ENCODE measurements around the gene ALDH7A1. TPM values are rescaled to one million over a fixed set of nuclear protein-coding genes. Genes with fewer than 3 reads are reported as not detected.
"Not testable (repeated sequence)": the region's sequence is repeated elsewhere in the genome, so short reads cannot be mapped to it uniquely, and the experiment has no call there.

The ALDH7A1 gene
- total RNA-seq, 2 experiments from 2014 or later, result 15.4 to 16.9 TPM

DNA sequence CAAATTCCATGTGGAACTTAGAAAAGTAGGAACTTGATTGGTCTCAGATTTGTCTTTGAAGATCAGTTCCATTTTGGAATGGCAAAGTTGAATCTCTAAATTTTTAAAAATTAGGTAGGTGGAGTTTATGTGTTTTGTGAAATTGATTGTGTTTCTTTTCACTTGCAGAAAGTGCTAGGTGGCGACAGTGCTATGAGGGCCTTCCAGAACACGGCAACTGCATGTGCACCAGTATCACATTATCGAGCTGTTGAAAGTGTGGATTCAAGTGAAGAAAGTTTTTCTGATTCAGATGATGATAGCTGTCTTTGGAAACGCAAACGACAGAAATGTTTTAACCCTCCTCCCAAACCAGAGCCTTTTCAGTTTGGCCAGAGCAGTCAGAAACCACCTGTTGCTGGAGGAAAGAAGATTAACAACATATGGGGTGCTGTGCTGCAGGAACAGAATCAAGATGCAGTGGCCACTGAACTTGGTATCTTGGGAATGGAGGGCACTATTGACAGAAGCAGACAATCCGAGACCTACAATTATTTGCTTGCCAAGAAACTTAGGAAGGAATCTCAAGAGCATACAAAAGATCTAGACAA lies 8.5 kb upstream of the ALDH7A1 start:
- Mint-ChIP-seq H3K9me3 (peaks cover 8% of the 10 kb centered on the region), H3K36me3 (peaks cover 26% of the 10 kb centered on the region), H3K27ac (no peak overlapping the region), H3K4me1 (peaks cover 40% of the 10 kb centered on the region), H3K4me3 (no peak overlapping the region), H3K27me3 (no peaks in the 10 kb centered on the region)
- no peak for DNase-seq

DNA sequence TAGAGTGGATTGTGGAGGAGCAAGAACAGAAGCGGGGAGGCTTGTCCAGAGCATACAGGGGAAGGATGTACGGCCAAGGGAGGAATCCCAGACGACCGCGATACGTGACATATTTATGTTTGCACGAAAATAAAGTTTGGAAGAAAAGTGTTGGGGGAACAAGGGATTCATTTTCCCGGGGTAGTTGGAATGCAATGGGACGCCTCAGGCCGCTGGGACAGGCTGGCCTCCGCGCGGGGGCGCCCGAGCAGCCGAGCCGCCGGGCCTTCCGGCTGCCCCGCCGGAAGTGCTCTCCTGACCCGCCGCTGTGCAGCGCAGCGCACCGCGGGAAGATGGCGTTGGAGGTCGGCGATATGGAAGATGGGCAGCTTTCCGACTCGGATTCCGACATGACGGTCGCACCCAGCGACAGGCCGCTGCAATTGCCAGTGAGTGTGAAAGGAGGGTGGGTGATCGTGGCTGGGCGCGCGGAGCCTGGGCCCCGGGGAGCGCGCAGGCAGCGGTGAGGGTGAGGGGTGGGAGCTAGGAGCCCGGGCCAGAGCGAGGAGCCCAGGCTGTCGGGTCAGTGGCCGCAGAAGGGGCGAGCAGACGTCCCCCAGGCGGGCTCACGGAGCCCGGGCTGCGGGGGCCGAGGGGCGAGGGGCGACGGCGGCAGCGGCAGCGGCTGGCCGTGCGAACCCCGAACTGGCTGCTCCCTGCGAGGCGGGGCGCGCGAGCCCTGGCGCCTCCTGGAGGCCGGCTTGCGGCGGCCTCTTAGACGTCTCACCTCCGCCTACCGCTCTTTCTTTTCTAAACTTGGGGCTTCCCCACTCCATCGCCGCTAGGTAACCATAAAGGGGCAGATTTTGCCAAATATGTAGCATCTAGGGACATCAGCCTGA lies 5.9 kb upstream of the ALDH7A1 start, which contains the start of gene PHAX:
Gene PHAX (plus strand): TSS at position 317 of the 881 bp plus-strand sequence. CDS start 16 bp downstream, at position 333.
- peaks cover 8% of the 10 kb centered on the region for H3K9me3 Mint-ChIP-seq
- peaks cover 25% of the 10 kb centered on the region for H3K4me1 Mint-ChIP-seq
- H3K4me3 Mint-ChIP-seq, result peak within 1 kb of the TSS; percentile 99
- peak within 1 kb of the TSS; percentile 97 for H3K27ac Mint-ChIP-seq
- H3K36me3 Mint-ChIP-seq, result peaks cover 20% of the 10 kb centered on the region
- DNase-seq, result peak; percentile 85
- no peaks in the 10 kb centered on the region for H3K27me3 Mint-ChIP-seq

- Mint-ChIP-seq H3K36me3 (peaks cover 18% of the 10 kb centered on the region), H3K4me3 (peak overlapping the region; percentile 99), H3K4me1 (peaks cover 21% of the 10 kb centered on the region), H3K27ac (peak overlapping the region; percentile 75)
- DNase-seq, H3K27me3 Mint-ChIP-seq, H3K9me3 Mint-ChIP-seq: not testable (repeated sequence)
Measured at GRCh38 chr5:126599971-126600630, 5.1 kb upstream of the ALDH7A1 start.

GRCh38 chr5:126599499-126599898 lies 4.5 kb upstream of the ALDH7A1 start:
- Mint-ChIP-seq H3K27me3 (no peaks in the 10 kb centered on the region), H3K27ac (no peak overlapping the region), H3K4me3 (no peak overlapping the region), H3K36me3 (peaks cover 16% of the 10 kb centered on the region), H3K9me3 (peaks cover 9% of the 10 kb centered on the region), H3K4me1 (peaks cover 20% of the 10 kb centered on the region)
- DNase-seq, result no peak

- Mint-ChIP-seq H3K27me3 (no peaks in the 10 kb centered on the region), H3K4me3 (no peak overlapping the region), H3K4me1 (peaks cover 12% of the 10 kb centered on the region), H3K27ac (no peak overlapping the region), H3K9me3 (peaks cover 9% of the 10 kb centered on the region), H3K36me3 (peaks cover 12% of the 10 kb centered on the region)
- no peak for DNase-seq
Measured at GRCh38 chr5:126597156-126597555, 2.1 kb upstream of the ALDH7A1 start.

DNA sequence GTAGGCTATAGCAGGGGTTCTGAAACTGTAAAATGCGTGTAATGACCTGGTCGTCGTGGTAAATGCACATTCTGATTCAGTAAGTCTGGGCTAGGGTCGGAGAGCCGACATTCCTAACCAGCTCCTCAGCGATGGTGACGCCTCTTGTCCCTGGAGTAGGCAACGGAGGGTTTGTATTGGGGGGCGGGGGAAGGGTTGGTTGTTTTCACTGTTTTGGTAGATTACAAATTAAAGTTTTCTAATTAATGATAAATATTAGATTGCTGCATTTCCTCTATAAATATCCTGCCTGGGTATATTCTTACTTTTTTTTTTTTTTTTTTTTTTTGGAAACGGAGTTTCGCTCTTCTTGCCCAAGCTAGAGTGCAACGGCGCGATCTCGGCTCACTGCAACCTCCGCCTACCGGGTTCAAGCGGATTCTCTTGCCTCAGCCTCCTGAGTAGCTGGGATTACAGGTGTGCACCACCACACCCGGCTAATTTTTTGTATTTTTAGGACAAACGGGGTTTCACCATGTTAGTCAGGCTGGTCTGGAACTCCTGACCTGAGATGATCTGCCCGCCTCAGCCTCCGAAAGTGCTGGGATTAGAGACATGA lies 566 bp upstream of the ALDH7A1 start:
- peaks cover 9% of the 10 kb centered on the region for H3K4me1 Mint-ChIP-seq
- peak overlapping the region; percentile 82 for H3K4me3 Mint-ChIP-seq
- H3K9me3 Mint-ChIP-seq, result peaks cover 9% of the 10 kb centered on the region
- H3K36me3 Mint-ChIP-seq, result peaks cover 5% of the 10 kb centered on the region
- no peaks in the 10 kb centered on the region for H3K27me3 Mint-ChIP-seq
- H3K27ac Mint-ChIP-seq, result peak overlapping the region; percentile 38
- no peak for DNase-seq

DNA sequence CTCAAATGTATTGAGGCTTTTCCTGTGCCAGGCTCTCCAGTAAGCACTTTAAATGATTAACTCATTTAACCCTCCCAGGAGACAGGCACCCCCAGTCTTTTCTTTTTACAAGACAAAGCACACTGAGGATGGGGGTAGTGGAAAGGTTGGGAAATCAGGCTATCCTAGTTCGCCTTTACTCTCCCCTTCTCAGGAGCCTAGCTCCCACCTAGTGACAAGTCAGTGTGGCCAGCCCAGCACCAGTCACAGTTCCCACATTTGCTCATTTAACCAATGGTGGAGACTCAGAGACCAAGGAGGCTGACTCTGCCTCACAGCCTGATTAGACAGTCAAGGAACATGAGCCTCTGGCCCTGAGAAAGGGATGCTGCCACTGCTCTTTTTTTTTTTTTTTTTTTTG lies 3.5 kb downstream of the ALDH7A1 start:
- H3K4me1 Mint-ChIP-seq, result peaks cover 7% of the 10 kb centered on the region
- H3K27me3 Mint-ChIP-seq, result no peaks in the 10 kb centered on the region
- peaks cover 6% of the 10 kb centered on the region for H3K36me3 Mint-ChIP-seq
- H3K27ac Mint-ChIP-seq, result no peak overlapping the region
- no peak for DNase-seq
- peaks cover 2% of the 10 kb centered on the region for H3K9me3 Mint-ChIP-seq
- H3K4me3 Mint-ChIP-seq, result no peak overlapping the region

DNA sequence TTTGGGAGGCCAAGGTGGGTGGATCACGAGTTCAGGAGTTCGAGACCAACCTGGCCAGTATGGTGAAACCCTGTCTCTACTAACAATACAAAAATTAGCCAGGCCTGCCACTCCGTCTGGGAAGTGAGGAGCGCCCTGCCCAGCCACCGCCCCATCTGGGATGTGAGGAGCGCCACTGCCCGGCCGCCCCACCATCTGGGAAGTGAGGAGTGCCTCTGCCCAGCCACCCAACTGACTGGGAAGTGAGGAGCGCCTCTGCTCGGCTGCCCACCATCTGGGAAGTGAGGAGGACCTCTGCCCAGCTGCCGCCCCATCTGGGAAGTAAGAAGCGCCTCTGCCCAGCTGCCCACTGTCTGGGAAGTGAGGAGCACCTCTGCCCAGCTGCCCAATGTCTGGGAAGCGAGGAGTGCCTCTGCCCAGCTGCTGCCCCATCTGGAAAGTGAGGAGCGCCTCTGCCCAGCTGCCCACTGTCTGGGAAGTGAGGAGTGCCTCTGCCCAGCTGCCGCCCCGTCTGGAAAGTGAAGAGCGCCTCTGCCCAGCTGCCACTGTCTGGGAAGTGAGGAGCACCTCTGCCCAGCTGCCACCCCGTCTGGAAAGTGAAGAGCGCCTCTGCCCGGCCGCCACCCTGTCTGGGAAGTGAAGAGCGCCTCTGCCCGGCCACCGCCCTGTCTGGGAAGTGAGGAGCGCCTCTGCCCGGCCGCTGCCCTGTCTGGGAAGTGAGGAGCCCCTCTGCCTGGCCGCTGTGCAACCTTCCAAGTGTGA lies 5.3 kb downstream of the ALDH7A1 start:
- H3K4me1 Mint-ChIP-seq, result peaks cover 7% of the 10 kb centered on the region

GRCh38 chr5:126587551-126588390 lies 7.2 kb downstream of the ALDH7A1 start:
- DNase-seq, result no peak
- Mint-ChIP-seq H3K9me3 (no peaks in the 10 kb centered on the region), H3K4me1 (no peaks in the 10 kb centered on the region), H3K27me3 (no peaks in the 10 kb centered on the region), H3K4me3 (no peak overlapping the region), H3K36me3 (peaks cover 4% of the 10 kb centered on the region), H3K27ac (no peak overlapping the region)

More for the DNA sequence above, 5.3 kb downstream of the ALDH7A1 start:
- Mint-ChIP-seq H3K4me3 (no peak overlapping the region), H3K27ac (no peak overlapping the region), H3K36me3 (peaks cover 3% of the 10 kb centered on the region), H3K9me3 (no peaks in the 10 kb centered on the region), H3K27me3 (no peaks in the 10 kb centered on the region)
- DNase-seq, result no peak

DNA sequence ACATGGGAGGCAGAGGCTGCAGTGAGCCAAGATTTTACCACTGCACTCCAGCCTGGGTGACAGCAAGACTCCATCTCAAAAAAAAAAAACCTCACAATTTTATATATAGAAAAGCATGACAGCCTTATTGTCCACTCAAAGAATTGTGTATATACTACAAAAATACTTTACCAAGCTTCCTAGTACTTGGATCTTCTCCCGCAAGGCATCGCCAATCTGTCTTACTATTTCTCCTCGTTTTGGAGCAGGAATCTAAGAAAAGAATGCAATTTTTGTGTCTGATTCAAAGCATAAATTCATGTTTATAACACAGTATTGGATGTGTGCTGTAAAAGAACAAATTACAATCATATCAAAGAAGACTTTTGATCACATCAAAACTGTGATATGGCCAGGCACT lies 11.3 kb downstream of the ALDH7A1 start:
- Mint-ChIP-seq H3K9me3 (no peaks in the 10 kb centered on the region), H3K27me3 (no peaks in the 10 kb centered on the region)

GRCh38 chr5:126579716-126580115 lies 15.3 kb downstream of the ALDH7A1 start:
- peaks cover 3% of the 10 kb centered on the region for H3K36me3 Mint-ChIP-seq
- H3K9me3 Mint-ChIP-seq, result no peaks in the 10 kb centered on the region
- no peaks in the 10 kb centered on the region for H3K27me3 Mint-ChIP-seq
- no peaks in the 10 kb centered on the region for H3K4me1 Mint-ChIP-seq
- H3K27ac Mint-ChIP-seq, result no peak overlapping the region
- no peak for DNase-seq
- H3K4me3 Mint-ChIP-seq, result no peak overlapping the region

More for the DNA sequence above, 11.3 kb downstream of the ALDH7A1 start:
- Mint-ChIP-seq H3K36me3 (peaks cover 3% of the 10 kb centered on the region), H3K4me3 (no peak overlapping the region), H3K27ac (no peak overlapping the region), H3K4me1 (no peaks in the 10 kb centered on the region)
- no peak for DNase-seq

DNA sequence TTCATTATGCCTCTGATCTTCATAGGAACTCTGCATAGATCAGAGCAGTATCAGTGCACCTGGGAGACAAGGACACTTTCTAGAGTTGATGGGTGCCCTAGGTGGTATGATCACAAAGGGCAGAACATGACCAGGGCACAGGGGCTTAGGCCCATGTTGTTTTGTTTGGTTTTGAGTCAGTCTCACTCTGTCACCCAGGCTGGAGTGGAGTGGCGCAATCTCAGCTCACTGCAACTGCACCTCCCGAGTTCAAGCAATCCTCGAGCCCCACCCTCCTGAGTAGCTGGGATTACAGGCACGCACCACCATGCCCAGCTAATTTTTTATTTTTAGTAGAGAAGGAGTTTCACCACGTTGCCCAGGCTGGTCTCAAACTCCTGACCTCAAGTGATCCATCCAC lies 17.6 kb downstream of the ALDH7A1 start:
- Mint-ChIP-seq H3K9me3 (no peaks in the 10 kb centered on the region), H3K4me3 (no peak overlapping the region), H3K4me1 (no peaks in the 10 kb centered on the region), H3K36me3 (no peaks in the 10 kb centered on the region), H3K27ac (no peak overlapping the region), H3K27me3 (no peaks in the 10 kb centered on the region)
- no peak for DNase-seq

DNA sequence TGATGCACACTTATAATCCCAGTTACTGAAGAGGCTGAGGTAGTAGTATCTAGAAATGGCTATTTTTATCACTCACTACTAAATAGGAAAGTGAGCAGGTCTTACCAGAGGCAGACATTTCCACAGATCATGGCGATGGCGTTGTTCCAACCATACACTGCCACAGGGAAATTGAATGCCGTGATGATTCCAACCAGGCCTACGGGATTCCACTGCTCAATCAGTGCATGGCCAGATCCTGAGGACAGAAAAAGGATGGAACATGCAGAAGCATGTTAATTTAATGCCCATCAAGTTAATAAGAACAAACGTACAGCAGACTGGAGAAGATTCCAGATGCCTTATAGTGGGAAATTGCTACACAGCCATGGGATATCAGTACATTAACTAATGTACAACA lies 18.0 kb downstream of the ALDH7A1 start:
- no peaks in the 10 kb centered on the region for H3K4me1 Mint-ChIP-seq
- DNase-seq, result no peak
- no peak overlapping the region for H3K27ac Mint-ChIP-seq
- H3K36me3 Mint-ChIP-seq, result no peaks in the 10 kb centered on the region
- no peak overlapping the region for H3K4me3 Mint-ChIP-seq
- H3K27me3 Mint-ChIP-seq, result no peaks in the 10 kb centered on the region
- no peaks in the 10 kb centered on the region for H3K9me3 Mint-ChIP-seq

DNA sequence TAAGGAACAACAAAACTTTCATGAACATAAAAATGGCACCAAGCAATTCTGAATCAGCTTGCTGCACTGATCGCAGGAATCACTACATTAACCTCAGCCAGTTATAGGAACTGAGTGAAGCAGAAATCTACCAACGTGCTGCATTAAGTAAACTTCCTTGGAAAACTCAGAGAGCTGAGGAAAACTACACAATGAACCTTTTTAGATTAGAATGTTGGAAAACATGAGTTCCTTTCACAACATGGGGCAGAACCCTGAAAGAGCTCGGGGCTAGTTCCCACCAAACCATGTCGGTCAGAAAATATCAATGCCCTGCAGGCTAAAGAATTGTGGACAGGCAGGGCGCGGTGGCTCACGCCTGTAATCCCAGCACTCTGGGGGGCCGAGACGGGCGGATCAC lies 19.4 kb downstream of the ALDH7A1 start:
- no peaks in the 10 kb centered on the region for H3K27me3 Mint-ChIP-seq
- no peaks in the 10 kb centered on the region for H3K4me1 Mint-ChIP-seq
- DNase-seq, result no peak
- H3K9me3 Mint-ChIP-seq, result no peaks in the 10 kb centered on the region
- no peak overlapping the region for H3K27ac Mint-ChIP-seq
- H3K36me3 Mint-ChIP-seq, result no peaks in the 10 kb centered on the region
- no peak overlapping the region for H3K4me3 Mint-ChIP-seq
